SH-SY5Y (cell line): ENCODE data around the gene VSX1.

Source experiments
- GATA2 ChIP-seq: IDR thresholded peaks from 2 replicates; pipeline ENCODE4 v1.6.1; 2011; ENCODE audit warnings: mild to moderate bottlenecking, low read depth, low read length
- GATA3 ChIP-seq: IDR thresholded peaks from 2 replicates; pipeline ENCODE4 v1.6.1; 2011; ENCODE audit warnings: low read depth, mild to moderate bottlenecking, low read length, moderate library complexity

GRCh38 chr20:25077610-25078169, 4.3 kb downstream of the VSX1 start:
- no peak for TF ChIP-seq GATA2
- TF ChIP-seq GATA3 = no peak
